Measurements from ENCODE around the gene LAP3.
"Not testable (repeated sequence)": the region's sequence is repeated elsewhere in the genome, so short reads cannot be mapped to it uniquely, and the experiment has no call there.

The LAP3 gene

DNA sequence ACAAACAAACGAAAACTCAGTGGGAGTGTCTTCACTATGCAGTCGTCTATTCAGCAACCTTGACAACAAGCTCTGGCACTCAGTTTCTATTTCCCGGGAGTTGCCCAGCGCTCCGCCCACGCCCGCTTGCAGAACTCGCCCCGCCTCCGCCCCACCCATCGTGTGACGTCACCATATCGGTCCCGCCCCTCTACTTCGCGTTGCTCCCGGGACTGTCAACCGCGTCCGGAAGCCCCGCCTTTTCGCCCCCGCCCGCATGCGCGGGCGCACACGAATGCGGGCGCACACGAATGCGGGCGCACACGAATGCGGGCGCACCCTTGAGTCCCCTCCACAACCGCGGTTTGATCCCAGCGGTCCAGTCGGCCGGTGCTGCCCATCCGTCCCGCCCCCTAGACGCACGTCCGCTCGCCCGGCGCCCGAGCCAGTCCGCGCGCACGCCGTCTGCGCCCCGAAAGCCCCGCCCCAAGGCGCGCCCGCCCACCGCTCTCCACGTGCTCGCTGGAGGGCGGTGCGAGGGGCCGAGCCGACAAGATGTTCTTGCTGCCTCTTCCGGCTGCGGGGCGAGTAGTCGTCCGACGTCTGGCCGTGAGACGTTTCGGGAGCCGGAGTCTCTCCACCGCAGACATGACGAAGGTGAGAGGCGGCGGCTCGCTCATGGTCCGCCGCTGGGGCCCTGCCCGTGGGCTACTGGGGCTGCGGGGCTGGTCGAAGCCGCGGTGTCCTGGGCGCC is at the start of gene LAP3:
LAP3 (plus strand) TSS at position 267 of the 733 bp plus-strand sequence; CDS start at position 535, 268 bp downstream.
- DNase-seq (ENCODE audit: low spot score), result peak; percentile 95

DNA sequence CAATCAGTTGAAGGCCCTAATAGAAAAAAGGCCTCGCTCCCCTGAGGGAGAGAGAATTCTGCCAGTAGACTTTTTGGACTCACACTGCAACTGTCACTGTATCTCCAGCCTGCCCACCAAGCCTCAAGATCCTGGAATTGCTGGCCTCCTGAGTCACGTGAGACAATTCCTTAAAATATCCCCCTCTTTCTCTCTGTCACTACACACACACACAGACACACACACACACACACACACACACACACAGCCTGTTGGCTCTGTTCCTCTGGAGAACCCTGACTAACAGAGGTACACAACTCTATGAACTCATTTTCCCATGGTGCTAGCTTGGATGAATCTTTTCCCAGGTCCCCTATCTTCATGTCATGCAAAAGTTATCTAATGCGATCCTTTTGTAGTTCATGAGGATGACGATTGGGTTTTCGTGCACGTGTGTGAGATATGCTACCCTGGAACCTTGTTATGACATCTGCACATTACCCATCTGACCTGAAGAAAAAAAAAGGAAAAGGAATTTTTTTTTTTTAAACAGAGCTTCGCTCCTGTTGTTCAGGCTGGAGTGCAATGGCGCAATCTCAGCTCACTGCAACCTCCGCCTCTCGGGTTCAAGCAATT is 48.3 kb upstream of the LAP3 start:
- no peak for DNase-seq (ENCODE audit: low spot score)

DNA sequence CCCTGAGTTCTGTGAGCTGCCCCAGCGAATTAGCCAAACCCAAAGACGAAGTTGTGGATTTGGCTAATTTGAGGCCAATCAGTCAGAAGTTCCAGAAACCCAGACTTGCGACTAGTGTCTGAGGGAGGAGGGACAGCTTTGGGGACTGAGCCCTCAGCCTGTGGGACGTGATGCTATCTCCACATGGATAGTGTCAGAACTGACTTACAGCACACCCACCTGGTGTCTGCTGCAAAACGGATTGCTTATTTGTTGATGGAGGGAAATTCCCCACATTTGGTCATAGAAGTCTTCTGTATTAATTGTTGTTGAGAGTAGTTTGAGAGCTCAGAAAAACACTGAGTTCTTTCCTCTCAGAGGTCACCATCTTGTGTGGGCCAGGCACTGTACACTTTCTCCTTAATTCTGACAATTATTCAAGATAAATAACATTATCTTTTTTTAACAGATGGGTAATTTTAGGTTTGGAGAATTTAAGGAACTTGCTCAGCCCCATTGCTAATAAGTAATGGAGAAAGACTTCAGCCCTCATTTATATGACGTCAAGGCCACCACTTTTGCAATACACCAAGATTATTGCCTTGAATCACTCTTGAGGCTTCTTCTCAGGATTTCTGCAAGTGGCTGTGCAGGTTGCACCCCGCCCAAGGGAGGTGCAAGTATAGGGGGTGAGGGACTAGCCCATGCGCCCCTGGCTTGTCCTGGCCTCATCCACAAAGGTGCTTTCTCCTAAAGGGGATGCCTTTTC is 45.3 kb upstream of the LAP3 start:
- no peak for DNase-seq (ENCODE audit: low spot score)

DNA sequence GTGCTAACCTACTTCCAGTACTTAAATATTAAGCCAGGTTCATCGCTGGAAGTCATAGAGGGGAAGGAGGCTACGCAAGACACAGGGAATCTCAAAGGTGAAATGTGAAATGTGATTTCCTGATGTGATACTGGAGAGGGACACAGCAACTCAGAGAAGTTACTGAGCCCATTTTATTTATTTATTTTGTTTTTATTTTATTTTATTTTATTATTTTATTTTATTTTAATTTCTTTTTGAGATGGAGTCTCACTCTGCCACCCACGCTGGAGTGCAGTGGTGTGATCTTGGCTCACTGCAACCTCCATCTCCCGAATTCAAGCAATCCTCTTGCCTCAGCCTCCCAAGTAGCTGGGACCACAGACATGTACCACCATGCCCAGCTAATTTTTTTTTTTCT is 42.3 kb upstream of the LAP3 start:
- no peak for DNase-seq (ENCODE audit: low spot score)

DNA sequence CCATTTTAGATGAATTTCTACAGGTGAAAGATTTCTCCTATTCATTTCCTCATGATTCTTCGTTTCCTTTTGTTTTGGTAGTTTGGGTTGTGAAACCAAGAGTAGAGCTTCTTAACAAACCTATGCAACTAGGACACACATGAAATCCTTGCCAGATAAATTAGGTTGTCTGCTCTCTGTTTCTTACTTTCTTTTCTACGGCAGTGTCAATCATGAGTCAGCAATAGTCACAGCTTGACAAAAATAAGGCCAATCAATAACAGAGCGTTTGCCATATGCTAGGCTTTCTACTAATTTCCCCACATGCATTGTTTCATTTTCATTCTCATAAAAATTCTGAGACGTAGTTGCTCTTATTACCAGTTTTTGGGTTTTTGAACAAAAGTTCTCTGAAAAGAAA is 41.8 kb upstream of the LAP3 start:
- no peak for DNase-seq (ENCODE audit: low spot score)

DNA sequence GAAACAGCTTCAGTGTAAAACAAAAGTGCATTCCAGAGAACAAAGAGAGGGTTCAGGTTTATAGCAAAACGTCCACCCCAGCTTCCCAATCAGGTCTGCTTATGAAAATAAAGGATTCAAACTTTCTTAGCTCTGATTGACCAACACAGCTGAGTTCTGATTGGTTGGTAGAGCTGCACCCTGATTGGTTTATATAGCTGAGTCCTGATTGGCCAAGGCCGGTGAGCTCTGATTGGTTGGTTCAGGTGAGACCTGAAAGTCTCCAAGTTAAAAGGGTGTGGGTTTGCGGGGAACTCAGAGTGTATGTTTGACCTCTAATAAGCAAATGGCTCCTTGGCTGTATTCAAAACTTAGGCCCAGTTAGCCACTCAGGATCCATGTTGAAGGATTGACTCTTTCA is 41.1 kb upstream of the LAP3 start:
- DNase-seq (ENCODE audit: low spot score), result peak; percentile 18

DNA sequence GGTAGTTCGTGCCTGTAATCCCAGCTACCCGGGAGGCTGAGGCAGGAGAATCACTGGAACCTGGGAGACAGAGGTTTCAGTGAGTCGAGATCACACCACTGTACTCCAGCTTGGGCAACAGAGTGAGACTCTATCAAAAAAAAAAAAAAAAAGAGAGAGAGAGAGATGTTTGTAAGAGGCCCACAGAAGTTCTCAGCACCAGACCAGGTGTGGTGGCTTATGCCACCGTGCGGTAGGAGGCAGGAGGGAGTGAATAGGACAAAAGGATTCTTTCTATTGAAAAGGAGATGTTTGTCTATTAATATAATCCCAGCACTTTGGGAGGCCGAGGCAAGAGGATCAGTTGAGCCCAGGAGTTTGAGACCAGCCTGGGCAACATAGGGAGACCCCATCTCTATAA is 39.9 kb upstream of the LAP3 start:
- DNase-seq (ENCODE audit: low spot score), result not testable (repeated sequence)

DNA sequence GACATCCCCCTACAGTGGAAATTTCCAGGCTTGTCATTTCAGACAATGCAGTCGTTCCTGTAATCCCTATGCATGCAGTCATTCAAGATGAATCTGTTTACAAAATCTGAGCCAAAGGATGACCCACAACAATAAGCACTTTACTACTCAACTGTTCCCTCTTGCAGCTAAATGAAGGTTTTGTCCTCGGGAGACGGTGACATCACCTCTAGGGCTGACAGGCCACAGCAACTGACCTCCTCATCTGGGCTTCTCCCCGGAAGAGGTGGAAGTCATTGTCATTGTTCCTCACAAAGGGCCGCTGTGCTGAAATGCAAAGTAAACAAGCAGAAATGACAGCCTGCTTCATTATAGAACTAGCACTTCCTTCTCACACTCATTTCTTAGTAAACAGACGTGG is 32.8 kb upstream of the LAP3 start:
- no peak for DNase-seq (ENCODE audit: low spot score)

DNA sequence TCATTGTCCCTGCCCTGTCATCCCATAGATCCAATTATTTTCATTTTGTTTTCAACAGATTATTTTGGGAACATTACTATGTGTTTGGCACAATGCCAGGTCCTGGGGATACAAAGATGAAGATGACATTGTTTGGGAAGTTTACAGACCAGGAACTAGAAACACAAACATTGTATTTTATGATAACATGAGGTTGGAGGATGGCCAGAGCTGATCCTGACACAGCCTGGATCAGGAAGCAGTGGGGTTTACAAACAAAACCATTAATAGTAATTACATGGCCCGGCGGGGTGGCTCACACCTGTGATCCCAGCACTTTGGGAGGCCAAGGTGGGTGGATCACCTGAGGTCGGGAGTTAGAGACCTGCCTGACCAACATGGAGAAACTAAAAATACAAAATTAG is 32.2 kb upstream of the LAP3 start:
- DNase-seq (ENCODE audit: low spot score), result no peak

DNA sequence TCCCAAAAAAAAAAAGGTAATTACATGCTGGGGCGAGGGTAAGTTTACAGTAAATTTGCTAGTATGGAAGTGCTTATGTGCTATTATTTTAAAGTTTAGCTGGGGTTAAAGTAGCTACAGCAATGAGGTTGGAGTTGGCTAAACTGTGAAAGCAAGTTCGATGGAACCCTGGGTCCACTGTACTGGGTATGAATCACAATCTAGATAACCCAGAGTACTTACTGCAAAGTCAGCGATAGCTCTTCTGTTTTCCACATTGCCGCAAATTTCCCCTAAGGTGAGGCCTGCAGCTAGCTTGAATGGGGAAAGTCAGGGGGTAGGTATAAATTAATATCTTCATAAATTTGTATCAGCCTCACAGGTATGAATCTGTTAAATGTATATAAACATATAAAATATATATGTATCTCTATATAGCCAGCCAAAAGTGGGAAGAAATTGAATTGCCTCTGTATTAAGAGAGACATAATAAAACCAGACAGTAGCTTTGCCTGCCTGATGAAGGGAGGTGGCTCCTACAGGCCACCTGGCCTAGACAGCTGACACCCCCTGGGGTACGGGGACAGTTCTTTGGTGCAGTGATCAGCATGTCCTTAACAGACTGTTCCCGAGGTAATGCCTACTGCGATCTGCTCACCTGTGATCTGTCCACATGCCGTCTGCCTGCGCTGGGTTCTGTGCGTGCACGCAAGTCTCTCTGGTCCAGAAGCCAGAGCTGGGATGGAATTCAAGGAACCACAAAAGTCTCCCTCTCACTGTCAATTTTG is 31.4 kb upstream of the LAP3 start:
- no peak for DNase-seq (ENCODE audit: low spot score)

DNA sequence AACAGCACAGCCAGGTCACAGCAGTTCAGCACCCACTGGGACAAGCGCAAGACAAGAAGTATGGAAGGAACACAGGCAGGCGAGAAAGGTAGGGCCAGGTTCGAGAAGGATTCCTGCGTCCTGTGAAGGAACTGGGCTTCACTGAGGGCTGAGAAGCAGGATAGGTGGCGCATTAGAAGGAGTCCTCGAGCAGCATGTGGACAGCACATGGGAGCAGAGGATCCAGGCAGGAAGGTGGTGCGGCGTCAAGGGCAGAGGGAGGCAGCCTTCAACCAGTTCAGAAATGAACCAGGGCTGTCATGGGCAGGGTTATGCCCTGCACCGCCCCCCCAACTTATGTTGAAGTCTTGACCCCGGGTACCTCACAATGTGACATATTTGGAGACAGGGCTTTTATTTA is 30.8 kb upstream of the LAP3 start:
- DNase-seq (ENCODE audit: low spot score), result no peak

DNA sequence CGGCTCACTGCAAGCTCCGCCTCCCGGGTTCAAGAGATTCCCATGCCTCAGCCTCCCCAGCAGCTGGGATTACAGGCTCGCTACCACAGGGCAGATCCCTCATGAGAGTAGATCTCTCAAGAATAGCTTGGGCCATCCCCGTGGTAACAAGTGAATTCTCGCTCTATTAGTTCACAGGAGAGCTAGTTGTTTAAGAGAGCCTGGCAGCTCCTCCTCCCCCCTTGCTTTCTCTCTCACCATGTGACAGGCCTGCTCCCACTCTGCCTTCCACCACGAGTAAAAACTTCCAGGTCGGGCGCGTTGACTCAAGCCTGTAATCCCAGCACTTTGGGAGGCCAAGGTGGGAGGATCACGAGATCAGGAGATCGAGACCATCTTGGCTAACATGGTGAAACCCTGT is 30.3 kb upstream of the LAP3 start:
- no peak for DNase-seq (ENCODE audit: low spot score)

DNA sequence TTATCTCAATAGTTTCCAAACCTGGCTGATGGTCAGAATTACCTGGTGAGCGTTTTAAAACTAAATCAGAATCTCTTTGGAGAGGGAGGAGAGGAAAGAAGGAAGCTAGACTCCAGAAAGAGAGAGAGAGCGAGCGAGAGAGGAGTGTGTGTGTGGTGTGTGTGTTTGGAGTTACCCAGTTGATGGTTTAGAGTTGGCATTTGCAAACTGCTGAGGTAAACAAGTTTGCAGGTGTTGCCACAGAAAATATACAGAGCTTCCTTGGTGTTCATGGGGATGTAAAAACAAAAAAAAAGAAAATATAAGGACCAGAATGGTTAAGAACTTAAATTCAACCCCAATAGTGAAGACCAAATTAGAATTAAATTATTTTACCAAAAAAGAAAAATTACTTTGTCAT is 26.4 kb upstream of the LAP3 start:
- no peak for DNase-seq (ENCODE audit: low spot score)

DNA sequence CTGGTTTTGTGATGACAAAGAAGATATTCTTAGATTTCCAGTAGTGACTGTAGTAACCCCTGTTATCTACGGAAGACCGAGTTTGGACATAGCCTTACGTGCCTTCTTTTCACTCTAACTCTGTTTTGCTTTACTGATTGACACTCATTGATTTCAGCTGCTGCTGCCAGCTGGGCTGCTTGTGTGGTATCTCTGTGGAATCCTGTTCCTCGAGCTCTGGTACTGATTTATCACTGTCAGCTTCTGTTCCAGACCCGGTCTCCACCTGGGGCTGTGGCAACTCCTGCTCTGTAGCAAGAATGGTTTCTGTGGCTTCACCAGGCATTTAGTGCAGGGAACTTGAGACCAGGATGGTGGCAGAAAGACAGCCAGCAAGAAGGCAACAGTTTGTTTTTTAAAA is 24.6 kb upstream of the LAP3 start:
- no peak for DNase-seq (ENCODE audit: low spot score)

DNA sequence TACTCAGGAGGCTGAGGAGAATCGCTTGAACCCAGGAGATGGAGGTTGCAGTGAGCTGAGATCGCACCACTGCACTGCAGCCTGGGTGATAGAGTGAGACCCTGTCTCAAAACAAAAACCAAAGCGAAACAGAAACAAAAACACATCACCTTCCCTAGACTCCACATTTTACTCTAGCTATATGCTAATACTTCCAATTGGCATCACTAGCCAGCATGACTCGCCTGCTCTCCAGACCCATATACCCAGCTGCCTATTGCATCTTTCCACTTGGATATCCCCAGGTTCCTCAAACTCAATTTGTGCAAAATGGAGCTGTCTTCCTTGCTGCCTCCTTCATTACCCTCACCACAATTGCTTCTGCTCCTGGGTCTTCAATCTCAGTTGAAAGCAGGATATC is 22.4 kb upstream of the LAP3 start:
- no peak for DNase-seq (ENCODE audit: low spot score)

DNA sequence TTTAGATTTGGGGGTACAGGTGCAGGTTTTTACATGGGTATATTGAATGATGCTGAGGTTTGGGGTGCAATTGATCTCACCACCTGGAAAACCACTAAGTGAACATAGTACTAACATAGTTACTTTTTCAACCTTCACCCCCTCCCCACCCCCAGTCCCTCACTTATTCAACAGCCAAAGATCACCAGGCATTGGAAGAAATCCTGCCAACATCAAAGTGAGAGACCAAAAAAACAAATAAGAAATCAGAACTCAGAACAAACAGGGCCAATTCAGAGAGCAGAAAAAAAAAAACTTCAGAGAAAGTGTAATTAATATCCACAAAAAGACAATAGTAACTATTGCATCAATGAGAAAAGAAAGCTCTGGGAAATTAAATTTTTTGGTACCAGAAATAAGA is 20.5 kb upstream of the LAP3 start:
- no peak for DNase-seq (ENCODE audit: low spot score)

DNA sequence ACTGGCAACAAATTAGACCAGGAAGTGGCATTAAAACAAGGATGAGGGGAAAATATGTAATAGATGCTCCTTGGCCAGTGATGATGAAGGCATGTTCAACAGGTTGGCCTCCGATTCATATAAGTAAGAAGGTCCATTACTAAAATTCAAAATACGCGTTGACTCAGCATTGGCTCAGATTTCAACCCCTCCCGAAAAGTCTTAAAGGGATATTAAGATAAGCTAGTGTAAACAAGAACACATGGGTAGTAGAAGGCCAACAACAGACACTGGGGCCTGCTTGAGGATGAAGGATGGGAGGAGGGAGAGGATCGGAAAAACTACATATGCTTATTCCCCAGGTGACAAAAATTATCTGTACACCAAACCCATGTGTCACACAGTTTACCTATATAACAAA is 19.1 kb upstream of the LAP3 start:
- peak; percentile 35 for DNase-seq (ENCODE audit: low spot score)

DNA sequence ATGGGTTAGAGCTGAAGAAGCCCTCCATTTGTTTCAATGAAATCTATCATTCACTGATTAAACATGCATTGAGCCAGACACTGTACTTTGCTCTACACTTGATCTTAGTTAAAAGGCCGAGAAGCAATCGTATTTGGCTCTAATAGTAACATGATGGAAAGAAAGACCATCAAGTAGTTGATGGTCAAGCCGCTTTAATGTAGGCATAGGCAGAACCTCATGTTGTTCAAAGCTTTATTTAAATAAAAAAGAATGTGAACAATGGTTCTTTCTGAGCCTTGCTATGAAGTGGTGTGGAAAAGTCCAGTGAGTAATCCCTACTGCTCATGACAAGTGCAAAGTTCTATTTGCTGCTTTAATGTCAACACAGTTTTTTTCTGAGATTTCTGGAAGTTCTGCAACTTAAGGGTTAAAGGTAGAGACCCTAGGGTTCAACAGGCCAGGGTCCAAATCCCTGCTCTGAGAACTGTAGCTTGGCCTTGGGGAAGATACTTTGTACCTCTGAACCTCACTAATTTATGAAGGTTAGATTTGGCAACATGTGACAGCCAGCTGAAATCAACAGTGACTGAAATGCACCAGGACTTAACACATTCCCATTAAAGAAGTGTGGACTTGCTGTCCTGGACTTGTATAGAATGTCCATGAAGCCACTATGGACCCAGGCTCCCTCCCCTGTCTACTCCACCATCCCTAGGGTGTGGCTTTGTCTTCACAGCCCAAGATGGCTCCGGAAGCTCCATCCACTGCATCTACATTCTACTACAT is 17.9 kb upstream of the LAP3 start:
- DNase-seq (ENCODE audit: low spot score), result no peak

DNA sequence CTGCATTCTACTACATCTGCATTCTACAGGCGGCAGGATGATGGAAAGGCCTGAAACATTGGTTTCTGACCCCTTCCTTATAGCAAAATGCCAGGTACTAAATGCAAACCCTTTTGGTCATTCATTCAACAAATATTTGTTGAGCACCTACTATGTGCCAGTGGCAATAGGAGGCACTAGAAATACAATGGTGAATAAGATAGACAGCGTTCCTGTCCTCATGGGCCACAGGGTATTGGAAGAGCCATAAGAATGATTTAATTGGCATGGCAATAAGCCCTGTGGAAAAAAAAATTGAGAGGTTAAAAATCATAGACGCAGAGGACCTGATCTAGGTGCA is 17.3 kb upstream of the LAP3 start:
- DNase-seq (ENCODE audit: low spot score), result no peak

DNA sequence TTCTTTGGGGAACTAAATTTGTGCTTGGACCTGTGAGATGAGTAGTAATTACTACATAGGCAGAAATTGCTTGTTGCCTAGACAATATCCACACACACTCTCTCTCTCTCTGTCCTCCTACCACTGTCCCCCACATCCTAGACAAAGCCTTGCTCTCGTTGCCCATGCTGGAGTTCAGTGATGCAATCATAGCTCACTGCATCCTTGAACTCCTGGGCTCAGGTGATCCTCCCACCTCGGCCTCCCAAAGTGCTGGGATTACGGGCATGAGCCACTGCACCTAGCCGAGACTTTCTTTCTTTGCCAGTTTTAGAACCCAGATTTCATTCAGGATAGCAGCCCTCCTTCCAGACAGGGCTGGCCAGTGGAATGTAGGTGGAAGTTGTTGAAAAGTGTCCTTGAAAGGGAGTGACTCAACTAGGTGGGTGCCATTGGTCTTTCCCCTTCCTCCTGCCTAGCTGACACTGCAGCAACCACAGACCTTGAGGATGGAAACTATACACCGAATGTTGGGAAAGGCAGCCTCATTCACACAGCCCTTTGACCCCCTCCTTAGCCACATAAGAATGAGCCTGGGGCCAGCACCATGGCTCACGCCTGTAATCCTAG is 16.8 kb upstream of the LAP3 start:
- no peak for DNase-seq (ENCODE audit: low spot score)

DNA sequence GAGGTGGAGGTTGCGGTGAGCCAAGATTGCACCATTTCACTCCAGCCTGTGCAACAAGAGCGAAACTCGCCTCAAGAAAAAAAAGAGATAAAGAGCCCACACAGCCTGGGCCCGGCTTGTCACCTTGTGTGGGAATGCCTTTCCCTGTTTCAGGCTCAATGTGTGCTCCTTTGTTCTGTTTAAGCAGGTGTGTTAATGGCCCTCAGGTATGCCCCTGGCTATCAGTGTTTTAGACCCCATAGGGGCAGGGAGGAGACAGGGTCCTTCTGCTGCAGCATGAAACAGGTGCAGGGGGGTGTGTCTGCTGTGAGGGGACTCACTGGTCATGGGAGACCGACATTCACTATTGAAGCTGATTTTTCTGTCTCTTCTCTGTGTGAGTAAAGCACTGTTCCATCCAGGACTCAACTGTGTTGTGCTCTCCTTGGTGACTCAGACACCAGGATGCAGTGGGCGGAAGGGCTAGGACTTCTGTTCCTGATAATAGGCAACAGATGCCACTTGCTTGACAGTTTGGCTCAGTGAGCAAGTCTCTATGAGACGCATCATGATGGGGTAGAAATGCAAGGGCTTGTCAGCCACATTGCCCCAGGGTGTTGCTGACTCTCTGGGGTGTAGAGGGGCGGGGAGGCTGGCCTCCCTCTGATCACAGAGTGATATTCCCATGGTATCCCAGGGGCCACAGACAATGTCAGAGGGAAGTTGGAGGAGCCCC is 15.6 kb upstream of the LAP3 start:
- DNase-seq (ENCODE audit: low spot score), result peak; percentile 61

Data from RKO (cell line).